Tibial nerve (tissue), 3 donors: ENCODE results near the gene LRRC15.

ENCODE experiments used
- CTCF ChIP-seq, 5 experiments: fragments of 200-600 bp in 3 of 5; fragments of 450-650 bp in 2 of 5; sonication (generic) in 3 of 5; IDR thresholded peaks; one replicate each; pipeline ENCODE4 v1.5.1; 2016 to 2019; ENCODE audit warnings: antibody characterized with exemption in 5 of 5, mild to moderate bottlenecking in 3 of 5, moderate library complexity in 2 of 5
- POLR2A ChIP-seq, 2 donors: fragments of 450-650 bp; IDR thresholded peaks; one replicate each; pipeline ENCODE4 v1.6.1; 2017; ENCODE audit warnings: antibody characterized with exemption in 2 of 2, mild to moderate bottlenecking in 2 of 2, moderate library complexity in 2 of 2

GRCh38 chr3:194382892-194383223, 13.3 kb upstream of the LRRC15 start:
- TF ChIP-seq CTCF (IDR thresholded peaks at IDR 0.05) (no peak), POLR2A (IDR thresholded peaks at IDR 0.05) (no peak)
